Gastrocnemius medialis (tissue), 4 donors: ENCODE results near the gene TMPRSS2.

ENCODE experiments used
- CTCF ChIP-seq, 5 experiments: fragments of 450-650 bp in 3 of 5; fragments of 200-600 bp in 2 of 5; sonication (generic) in 2 of 5; IDR thresholded peaks in 4 of 5; conservative IDR thresholded peaks in 1 of 5; 1 replicate in 4 of 5; 2 replicates in 1 of 5; pipeline ENCODE4 v1.5.1; 2016 to 2019; ENCODE audit warnings: antibody characterized with exemption in 5 of 5, mild to moderate bottlenecking in 3 of 5, moderate library complexity in 3 of 5
- POLR2A ChIP-seq, 2 donors: fragments of 450-650 bp; IDR thresholded peaks; one replicate each; pipeline ENCODE4 v1.6.1; 2017; ENCODE audit warnings: antibody characterized with exemption in 2 of 2, mild to moderate bottlenecking in 2 of 2, moderate library complexity in 2 of 2

- TF ChIP-seq CTCF (IDR thresholded peaks at IDR 0.05 in 4 of 5, conservative IDR thresholded peaks at IDR 0.05 in 1 of 5) = no peak
- TF ChIP-seq POLR2A (IDR thresholded peaks at IDR 0.05) = no peak
Observed at GRCh38 chr21:41431788-41432548, 76.0 kb downstream of the TMPRSS2 start.
